Stimulated activated CD8-positive, alpha-beta memory T cell treated with anti-CD3 and anti-CD28 coated beads, Interleukin-12 subunit alpha, Interleukin-12 subunit beta, amount 100 ng/mL, for 4 hours (primary cell): ENCODE data around the gene GMIP.
A peak's percentile ranks its signal among the peaks of the same experiment; 100 is the strongest.
"Not testable (repeated sequence)": the region's sequence is repeated elsewhere in the genome, so short reads cannot be mapped to it uniquely, and the experiment has no call there.

Experiments used
- DNase-seq: peaks from one replicate; pipeline ENCODE4 v3.0.0-alpha.2; 2020; ENCODE audit warnings: low read depth

The GMIP gene, protein sequence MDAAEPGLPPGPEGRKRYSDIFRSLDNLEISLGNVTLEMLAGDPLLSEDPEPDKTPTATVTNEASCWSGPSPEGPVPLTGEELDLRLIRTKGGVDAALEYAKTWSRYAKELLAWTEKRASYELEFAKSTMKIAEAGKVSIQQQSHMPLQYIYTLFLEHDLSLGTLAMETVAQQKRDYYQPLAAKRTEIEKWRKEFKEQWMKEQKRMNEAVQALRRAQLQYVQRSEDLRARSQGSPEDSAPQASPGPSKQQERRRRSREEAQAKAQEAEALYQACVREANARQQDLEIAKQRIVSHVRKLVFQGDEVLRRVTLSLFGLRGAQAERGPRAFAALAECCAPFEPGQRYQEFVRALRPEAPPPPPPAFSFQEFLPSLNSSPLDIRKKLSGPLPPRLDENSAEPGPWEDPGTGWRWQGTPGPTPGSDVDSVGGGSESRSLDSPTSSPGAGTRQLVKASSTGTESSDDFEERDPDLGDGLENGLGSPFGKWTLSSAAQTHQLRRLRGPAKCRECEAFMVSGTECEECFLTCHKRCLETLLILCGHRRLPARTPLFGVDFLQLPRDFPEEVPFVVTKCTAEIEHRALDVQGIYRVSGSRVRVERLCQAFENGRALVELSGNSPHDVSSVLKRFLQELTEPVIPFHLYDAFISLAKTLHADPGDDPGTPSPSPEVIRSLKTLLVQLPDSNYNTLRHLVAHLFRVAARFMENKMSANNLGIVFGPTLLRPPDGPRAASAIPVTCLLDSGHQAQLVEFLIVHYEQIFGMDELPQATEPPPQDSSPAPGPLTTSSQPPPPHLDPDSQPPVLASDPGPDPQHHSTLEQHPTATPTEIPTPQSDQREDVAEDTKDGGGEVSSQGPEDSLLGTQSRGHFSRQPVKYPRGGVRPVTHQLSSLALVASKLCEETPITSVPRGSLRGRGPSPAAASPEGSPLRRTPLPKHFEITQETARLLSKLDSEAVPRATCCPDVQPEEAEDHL

GRCh38 chr19:19643158-19644053 lies at the start of gene GMIP:
GMIP (minus strand) TSS chr19:19643657; CDS start chr19:19643529, 128 bp downstream.
- peak; percentile 76 for DNase-seq

DNA sequence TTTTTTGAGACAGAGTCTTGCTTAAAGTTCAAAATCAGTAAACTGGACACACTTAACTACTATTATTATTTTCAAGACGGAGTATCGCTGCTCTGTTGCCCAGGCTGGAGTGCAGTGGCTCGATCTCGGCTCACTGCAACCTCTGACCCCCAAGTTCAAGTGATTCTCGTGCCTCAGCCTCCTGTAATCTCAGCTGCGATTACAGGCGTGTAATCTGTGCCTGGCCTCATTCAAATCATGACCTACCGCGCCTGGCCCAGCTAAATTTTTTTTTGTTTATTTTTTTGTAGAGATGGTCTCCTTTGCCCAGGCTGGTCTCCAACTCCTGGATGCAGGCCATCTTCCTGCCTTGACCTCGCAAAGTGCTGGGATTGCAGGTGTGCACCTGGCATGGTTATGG lies 48.2 kb upstream of the GMIP start:
- no peak for DNase-seq

DNA sequence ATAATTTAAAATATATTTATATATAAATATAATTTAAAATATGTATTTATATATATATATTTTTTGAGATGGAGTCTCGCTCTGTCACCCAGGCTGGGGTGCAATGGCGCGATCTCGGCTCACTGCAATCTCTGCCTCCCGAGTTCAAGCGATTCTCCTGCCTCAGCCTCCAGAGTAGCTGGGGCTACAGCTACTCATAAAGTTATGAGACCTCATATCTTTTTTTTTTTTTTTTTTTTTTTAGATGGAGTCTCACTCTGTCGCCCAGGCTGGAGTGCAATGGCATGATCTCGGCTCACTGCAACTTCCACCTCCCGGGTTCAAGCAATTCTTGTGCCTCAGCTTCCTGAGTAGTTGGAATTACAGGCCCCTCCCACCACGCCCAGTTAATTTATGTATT lies 45.6 kb upstream of the GMIP start:
- DNase-seq, result not testable (repeated sequence)

DNA sequence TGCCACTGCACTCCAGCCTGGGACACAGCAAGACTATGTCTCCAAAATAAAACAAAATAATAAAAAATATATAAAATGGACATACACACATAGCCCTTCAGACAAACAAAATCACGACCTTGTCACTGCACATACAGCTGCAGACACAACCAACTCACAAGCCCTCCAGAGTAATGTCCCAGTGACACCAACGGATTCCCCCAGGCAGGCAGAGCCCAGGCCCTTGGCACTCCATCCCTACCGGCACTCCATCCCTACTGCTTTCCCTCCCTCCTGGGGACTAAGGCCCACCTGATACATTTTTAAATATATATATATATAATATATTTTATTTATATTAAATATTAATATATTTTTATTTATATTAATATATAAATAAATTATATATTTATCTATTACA lies 43.6 kb upstream of the GMIP start:
- DNase-seq, result no peak

DNA sequence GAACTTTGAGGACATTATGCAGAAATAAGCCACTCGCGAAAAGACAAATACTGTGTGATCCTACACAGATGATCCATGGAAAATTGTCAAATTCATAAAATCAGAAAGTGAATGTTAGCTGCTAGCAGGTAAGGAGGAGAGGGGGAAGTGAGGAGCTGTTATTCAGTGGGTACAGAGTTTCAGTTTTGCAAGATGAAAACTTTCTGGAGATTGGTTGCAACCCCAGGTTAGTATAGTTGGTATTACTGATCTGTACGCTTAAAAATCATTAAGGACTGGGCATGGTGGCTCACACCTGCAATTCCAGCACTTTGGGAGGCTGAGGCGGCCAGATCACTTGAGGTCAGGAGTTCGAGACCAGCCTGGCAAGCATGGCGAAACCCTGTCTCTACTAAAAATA lies 43.1 kb upstream of the GMIP start:
- no peak for DNase-seq

DNA sequence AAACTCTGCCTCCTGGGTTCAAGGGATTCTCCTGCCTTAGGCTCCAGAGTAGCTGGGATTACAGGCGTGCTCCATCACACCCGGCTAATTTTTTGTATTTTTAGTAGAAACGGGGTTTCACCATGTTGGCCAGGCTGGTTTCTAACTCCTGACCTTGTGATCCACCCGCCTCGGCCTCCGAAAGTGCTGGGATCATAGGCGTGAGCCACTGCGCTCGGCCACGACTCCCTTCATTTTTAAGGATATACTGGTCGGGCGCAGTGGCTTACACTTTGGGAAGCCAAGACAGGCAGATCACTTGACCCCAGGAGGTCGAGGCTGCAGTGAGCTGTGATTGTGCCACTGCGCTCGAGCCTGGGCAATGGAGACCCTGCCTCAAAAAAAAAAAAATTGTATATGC lies 42.7 kb upstream of the GMIP start:
- DNase-seq, result not testable (repeated sequence)

GRCh38 chr19:19679176-19680073 lies 36.0 kb upstream of the GMIP start:
- no peak for DNase-seq

DNA sequence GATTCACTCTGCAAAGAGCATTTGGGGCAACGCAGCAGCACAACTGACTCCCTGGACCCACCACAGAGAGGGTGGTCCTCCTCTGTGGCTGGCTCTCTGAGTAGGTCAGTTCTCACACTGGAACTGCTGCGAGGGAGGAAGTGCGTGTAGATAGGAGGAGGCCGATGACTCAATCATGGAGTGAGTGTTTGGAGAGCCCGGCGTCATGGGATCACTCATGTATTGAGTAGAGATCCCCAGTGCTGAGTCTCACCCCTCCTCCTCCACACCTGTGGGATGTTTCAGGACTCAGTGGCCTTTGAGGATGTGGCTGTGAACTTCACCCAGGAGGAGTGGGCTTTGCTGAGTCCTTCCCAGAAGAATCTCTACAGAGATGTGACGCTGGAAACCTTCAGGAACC lies 34.1 kb upstream of the GMIP start:
- DNase-seq, result no peak

DNA sequence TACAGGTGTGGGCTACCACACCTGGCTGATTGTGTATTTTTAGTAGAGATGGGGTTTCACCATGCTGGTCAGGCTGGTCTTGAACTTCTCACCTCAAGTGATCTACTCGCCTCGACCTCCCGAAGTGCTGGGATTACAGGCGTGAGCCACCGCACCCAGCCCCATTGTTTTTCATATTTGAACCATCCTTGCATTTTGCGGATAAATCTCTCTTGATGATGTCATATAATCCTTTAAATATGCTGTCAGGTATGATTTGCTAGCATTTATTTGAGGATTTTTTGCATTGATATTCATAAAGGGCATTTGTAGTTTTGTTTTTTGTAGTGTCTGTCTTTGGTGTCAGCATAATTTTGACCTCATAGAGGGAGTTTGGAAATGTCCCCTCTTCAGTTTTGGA lies 30.9 kb upstream of the GMIP start:
- no peak for DNase-seq

GRCh38 chr19:19672816-19673215 lies 29.4 kb upstream of the GMIP start:
- no peak for DNase-seq

DNA sequence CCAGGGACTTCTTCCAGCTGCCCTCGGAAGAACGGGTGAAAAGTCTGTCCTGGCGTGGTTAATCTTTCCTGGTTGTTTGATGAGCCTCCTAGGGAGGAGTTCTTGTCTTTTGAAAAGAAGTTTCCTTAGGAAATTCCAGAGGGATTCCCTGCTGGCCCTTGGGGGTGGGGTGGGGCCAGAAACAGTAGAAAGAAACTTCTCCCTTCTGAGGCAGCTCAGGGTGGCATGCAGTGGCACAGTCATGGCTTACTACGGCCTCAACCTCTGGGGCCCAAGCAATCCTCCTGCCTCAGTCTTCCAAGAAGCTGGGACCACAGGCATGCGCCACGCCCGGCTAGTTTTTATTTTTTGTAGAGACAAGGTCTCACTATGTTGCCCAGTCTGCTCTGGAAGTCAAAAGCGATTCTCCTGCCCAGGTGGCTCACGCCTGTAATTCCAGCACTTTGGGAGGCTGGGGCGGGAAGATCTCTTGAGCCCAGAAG lies 26.7 kb upstream of the GMIP start:
- DNase-seq, result no peak

DNA sequence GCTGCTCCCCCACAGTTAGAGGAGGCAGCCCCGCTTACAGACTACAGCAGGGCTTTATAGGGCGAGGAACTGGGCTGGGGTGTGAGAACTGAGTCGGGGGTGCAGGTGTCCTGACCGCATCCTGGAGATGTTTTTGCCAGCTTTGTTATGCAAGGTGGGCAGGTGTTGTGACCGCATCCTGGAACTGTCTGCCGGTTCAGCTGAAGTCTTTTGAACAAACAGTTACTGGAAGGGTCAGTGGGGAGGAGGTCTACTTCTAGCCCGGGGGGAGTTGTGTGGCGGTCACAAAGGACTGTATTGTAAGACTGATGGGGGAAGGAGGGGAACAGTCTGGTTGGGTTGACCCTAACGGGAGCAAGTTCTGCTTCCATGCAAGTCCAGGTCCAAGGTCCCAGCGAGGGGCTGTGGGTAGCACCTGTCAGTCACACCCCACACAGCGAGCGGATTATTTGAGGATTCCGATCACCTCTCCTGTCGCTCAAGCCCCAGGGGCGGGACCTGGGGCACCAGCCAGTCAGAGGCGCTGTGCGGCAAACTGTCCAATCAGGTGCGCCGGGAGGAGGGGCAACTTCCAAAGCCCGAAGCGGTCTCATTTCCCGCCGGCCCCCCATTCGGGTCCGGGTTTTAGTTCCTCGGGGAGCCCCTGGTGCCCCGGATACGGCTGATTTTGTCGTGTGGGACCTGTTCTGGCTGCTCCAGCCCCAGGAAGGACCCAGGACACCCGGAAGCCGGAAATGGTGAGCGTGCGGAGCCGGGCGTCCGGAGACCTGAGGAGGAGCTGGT lies 25.0 kb upstream of the GMIP start, which contains the start of gene ZNF101:
Gene ZNF101 (plus strand): TSS at position 610 of the 783 bp plus-strand sequence. CDS start 125 bp downstream, at position 735.
- DNase-seq, result peak; percentile 86

GRCh38 chr19:19665420-19665948 lies 22.0 kb upstream of the GMIP start:
- not testable (repeated sequence) for DNase-seq

DNA sequence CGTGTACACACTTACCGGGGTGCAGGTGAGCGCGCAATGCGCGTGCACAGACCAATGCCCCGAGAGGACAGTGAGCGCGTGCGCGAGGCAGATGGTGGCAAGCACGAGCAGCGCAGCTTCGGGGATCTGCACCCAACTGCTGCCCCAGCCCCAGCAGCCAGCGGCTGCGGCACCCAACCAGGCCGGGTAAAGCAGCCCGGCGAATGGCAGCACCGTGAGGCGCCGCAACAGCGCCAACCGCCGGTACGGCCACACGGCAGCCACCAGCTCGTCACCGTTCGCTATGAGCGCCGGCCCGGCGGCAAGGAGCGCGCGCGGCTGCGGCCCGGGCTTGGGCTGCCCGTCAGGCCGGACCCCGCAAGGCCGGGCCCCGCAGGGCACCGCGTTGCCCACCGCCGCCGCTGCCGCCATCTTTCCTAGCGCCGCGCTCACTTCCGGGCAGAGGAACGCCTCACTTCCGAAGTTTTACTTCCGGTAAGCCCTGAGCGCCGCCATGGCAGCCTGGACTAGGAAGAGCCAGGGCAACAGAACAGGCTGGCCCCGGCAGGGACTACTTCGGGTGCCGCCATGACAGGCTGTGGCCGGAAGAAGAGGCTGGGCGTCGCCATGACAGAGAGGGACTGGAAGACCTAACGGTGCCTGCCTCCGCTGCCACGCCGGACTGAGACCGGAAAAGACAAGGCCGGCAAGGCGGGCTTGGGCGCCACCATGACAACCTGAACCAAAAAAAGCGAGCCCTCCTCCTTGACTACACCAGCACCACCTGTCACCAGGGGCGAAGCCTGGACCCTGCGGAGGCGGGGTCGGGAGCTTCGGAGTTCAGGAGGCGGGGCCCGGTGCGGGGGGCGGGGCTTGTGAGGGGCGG lies 20.0 kb upstream of the GMIP start, which contains the start of gene ATP13A1:
Gene ATP13A1 (minus strand): TSS at position 421 of the 865 bp plus-strand sequence. CDS start 10 bp downstream, at position 411.
- DNase-seq, result peak; percentile 90

GRCh38 chr19:19662871-19663255 lies 19.4 kb upstream of the GMIP start:
- no peak for DNase-seq

DNA sequence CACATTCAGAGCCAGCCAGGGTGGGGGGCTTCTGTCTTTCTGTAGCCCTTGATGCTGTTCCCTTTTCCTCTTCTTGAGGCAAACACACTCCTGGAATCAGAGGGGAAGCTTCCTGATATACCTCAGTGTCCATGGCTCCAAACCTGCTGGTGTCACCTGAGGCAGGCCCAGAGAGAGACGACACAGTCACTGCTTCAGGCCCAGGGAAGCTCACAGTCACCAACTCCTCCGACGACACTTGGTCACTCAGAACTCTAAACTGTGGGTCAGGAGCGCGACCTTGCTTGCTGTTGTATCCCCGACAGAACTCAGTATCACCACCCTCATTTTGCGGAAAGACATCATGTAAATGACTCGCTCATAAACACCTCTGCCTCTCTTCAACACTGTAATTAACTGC lies 18.9 kb upstream of the GMIP start:
- DNase-seq, result no peak

DNA sequence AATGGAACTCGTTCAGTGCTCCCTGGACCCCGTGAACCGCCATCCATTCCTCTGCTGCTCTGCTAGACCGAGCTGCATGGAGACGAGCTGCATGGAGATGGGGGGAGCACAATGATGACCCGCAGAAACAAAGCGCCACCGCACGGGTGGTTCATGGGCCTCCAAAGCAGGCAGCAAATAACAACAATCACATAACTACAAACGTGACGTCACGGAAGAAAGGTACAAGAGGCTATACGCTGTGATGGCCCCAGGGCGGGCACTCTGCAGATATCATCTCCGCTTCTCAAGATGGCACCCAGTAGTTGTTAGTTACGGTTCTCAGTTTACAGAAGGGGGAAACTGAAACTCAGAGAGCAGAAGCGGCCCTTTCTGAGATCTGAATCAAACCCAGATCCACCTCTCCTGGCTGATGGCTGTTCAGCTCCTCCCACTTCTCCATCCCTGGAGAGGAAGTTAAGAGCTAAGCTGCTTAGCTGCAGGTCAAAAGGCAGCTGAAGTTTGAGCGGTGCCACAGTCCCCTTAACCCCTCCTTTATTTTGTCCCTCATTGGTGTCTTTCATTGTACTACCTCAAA lies 18.3 kb upstream of the GMIP start:
- no peak for DNase-seq

GRCh38 chr19:19661141-19661674 lies 17.8 kb upstream of the GMIP start:
- no peak for DNase-seq
